ENCODE measurements around the gene ADI1.
A peak's percentile ranks its signal among the peaks of the same experiment; 100 is the strongest.
"Not testable (repeated sequence)": the region's sequence is repeated elsewhere in the genome, so short reads cannot be mapped to it uniquely, and the experiment has no call there.

ADI1 gene

DNA sequence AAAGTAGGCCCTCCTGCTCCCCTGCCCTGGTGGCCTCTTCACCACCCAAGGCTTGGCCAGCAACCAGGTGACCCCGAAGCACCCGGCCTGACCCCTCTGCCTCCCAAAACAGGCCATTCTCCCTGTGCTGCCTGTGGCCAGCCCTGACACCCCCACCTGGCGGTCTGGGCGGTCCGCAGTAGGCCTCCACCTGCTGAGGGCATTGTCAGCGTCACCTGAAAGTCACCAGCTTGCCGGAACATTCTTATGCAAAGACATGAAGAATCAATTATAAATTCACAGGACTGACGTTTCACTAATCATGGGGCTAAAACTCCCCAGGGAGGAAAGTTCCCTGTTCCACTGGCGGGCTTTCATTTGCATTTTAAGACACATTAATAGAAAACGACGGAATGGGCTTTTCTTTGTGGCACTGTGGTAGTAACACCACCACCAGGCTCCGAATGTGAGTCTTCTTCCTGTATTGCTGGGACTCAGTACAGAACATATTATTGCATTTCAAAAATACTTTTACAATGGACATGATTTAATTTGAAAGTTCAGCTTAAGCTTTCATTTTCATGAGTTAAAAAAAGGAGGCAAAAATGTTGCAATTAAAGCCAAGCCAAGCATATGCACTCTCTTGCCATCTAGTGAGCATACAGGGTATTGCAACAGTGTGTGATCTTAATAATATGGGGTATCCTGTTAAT, 57.4 kb downstream of the ADI1 start:
- DNase-seq = peak; percentile 27 to 65

DNA sequence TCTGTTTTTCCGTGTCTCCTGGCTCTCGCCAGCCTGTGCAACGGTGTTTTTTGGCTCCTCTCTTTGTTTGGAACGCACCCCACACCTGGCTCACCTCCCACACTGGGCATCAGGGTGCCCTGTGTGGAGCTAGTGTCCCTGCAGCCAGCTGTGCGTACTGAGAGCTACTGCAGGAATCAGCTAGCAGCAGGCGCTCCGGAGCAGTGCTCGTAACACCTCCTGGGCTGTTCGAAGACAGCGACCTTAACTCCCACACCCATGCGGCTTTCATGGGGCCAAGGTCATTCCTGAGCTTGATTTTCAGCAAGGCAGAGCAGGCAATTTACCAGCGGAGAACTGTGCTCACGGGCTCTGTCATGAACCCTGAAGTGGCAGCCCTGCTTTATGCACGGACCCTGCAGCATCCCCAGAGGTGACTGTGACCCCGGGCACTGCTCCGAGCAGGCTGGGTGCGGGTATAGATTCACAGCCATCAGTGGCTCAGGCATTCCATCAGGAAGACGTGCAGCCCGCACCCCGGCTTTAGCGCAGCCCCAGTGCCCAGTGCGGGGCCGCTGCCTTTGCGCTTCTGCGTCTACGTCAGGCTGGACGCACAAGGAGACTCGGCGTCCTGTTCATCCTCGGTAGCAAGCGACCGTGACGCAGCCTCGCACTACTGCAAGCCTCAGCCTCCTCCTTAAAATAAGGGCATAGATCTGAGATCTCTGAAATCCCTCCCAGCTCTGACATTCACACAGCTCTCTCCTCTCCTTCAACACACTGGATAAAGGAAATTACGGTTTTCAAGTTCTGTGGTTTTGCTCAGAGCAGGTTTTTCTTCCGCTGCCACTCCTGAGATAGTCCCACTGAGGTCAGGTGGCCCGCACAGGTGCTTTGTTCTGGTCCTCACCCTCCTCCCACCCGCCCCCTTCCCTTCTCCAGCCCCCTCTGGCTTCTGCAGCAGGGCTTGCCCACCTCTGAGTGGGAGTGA, 58.2 kb downstream of the ADI1 start:
- no peak for DNase-seq

DNA sequence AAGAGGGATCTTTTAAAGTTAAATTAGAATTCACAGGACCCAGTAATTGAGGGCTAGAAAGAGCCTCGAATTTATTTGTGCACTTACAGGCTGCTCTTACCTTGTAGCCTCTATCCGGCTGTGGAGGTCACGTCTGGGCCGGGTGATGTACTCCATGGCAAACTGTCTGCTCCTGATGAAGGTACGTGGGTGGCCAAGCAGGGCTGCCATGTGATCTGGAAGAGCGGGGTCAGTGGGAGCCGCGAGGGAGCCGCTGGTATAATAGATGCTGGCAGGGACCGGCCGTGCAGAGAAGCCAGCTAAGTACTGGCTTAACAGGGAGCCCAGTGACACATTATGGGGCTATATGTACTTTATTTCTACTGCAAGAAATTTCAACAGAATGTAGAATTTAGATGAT, 59.2 kb downstream of the ADI1 start:
- DNase-seq = no peak

DNA sequence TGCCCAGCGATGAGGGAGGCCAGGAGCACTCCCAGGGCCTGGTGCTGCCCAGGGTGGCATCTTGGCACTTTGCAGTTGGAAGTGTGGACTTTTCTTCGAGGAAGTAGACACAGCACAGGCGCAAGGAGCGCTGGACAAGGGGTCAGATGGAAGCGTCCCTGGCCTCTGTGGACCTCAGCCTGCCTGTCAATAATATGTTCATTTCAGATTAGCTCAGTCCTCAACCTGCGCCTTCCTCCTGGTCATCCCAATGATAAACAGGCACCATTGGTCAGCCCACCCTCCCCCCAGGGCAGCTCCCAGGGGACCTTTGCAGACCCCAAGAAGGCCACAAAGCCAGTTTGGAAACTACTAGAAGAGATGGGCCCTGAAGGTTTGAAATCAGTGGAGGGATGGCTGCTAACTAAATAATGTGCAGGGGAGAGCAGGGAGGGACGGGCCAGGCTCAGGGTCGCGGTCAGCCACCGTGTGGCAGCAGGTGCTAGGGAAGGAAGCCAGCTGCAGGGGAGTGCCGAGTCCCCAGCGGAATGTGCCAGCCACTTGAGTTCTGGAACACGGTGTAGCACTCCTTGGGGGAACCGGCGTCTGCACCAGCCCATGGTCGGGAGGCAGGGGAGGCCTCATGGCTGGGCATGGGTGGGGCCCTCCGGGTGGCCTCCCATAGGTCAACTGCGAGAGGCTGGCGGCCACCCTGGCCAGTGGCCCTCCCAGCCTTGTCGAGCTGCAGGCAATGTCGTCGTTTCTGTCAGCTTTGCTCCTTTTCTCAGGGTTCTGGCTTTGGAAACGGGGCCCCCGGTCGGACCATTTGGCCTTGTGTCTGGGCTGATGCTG, 59.9 kb downstream of the ADI1 start:
- DNase-seq = no peak

DNA sequence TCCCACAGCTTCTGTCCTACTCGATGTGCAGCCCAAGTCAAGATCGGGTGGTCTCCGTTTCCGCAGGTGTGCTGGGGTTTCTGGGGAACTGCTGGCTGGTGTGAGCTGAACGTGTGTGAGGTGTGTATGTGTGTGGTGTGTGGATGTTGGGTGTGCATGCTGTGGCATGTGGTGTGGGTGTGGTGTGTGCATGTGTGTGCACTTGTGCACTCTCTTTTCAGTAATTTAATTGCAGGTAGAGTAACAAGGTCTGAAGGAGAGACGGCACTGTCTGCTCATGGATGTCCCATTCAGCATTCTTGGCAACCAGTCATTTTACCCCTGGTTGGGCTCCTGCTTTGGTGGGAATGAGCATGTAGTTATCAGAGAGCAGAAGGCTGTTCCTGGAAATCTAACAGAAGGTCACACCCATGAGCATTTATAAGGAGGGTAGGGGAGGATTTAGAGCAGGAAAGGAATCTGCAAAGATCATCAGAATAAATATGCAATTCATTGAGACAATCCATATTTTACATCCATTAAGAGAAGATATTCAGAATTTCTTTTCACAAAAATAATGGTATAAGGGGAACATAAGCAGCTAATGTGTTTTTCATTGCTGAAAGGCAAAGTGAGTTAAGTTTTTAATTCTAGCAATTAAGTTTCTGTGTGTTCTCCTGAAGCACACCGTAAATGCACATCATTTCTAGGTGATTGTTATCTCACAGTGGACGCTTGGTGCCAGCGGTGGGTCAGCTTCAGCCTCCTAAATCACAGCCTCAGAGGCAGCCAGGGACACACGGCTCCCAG, 60.7 kb downstream of the ADI1 start:
- no peak for DNase-seq

DNA sequence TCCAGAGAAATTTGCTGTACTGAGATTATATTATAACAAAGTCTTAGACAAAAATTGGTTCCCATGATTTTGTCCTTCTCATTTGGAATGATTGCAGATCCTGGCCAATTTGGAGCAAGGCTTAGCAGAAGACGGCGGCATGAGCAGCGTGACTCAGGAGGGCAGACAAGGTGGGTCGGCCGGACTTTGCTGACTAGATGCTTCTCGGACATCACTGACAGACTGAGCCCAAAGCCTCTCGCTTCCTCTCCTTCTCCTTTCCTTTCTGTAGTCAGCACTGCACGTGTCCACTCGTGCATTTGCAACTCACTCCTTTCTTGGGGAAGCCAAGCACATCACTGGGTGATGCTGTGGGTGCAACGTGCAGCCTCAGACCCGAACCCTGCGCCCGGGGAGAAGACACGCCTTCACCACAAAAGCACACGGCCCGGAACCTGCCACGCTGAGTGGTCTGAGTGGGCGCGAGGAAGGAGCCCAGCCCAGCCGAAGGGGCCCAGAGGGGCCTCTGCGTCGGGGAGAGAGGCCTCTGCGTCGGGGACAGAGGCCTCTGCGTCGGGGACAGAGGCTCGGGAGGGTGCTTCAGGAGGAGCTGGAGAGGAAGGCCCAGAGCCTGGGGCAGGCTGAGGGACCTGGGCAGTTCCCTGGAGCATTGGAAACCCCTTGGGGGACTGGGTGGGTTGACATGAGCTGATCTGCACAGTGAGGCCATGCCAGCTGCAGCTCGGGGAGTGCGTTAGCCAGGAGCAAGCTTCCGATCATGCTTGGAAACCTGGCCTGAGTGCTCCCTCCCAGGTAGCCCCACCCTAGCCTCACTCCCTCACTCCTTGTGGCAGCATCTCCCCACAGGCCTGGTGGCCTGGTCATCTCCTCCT, 61.6 kb downstream of the ADI1 start:
- no peak for DNase-seq

DNA sequence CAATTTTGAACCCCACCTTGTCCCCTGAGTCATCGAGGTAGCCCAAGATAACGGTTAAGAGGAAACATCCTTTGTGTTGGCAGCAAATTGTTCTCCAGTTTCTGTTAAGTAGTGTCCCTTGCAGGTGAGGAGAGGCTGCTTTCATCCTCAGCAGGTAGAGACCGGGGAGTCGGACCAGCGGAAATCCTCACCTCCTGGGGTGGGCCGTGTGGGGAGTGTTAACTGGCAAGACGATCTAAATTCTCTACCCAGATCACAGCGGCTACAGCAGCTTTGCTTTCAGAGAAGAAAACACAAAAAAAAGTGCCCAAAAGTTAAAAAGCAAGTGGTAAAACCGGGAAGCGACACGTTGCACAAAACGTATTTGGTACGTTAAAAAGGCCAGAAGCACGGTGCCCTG, 63.2 kb downstream of the ADI1 start:
- no peak for DNase-seq

DNA sequence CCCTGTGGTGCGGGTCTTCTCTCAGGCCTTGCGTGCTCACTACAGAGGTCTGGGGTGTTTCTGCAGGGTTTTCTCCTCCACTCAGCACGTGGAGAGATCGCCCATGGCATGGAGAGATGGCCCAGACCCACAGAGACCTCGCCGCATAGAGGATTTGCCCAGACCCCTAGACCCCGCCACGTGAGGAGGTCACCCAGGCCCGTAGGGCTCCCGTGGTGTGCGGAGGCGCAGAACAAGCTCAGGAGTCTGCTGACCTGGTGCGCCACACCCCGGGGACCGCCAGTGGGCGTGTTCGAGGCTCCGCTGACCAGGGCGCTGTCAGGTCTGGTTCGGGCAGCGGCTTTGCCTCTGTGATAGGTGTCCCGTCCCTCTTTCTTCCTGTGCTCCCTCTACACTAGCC, 64.5 kb downstream of the ADI1 start:
- no peak for DNase-seq

DNA sequence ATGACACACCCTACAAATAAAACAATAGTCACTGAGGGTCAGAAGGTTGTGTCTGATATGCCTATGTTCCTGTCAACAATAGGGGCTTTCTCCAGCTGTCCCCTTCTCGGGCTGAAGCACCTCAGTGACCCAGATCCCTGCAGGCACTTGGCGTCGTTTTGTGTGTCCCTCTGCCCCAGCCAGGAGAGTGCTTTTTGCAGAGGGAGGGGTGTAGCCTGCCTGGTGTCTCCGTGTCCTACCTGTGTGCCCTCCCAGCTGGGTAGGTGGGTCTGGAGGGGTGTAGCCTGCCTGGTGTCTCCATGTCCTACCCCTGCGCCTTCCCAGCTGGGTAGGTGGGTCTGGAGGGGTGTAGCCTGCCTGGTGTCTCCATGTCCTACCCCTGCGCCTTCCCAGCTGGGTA, 65.3 kb downstream of the ADI1 start:
- not testable (repeated sequence) for DNase-seq

DNA sequence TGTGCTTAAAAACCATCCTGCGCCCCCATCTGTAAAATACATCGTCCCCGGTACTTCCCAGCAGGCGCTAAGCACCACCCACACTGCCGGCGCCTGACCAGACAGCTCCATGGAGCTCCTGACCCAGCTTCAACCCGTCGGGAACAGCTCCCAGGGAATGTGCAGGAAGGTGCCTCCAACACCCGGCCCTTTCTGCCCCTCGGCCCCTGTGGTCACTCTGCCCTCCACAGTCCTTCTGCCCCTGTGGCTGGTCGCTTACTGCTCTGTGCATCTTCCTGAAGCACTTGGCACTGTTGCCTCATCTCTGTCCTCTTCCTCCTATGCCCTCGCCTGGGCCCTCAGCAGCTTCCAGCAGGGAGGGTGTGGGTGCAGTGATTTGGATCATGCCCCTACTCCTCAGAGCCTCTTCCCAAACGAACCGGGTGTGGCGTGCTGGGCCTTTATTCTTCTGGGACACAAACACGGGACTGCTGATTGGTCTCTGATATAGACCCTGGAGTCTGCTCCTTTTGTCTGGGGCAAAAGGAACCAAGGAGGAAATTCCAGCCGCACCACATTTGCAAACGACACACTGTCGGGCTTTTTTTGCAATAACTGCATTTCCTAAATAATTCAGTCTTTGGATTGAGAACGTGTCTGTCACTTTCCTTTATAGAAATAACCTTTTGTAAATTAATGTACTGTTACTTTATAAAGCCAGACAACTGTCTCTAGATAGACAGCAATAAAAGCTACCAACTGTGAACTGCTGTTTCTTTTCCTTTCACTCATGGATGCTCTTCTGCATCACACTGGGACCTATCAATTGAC, 65.9 kb downstream of the ADI1 start:
- no peak for DNase-seq

DNA sequence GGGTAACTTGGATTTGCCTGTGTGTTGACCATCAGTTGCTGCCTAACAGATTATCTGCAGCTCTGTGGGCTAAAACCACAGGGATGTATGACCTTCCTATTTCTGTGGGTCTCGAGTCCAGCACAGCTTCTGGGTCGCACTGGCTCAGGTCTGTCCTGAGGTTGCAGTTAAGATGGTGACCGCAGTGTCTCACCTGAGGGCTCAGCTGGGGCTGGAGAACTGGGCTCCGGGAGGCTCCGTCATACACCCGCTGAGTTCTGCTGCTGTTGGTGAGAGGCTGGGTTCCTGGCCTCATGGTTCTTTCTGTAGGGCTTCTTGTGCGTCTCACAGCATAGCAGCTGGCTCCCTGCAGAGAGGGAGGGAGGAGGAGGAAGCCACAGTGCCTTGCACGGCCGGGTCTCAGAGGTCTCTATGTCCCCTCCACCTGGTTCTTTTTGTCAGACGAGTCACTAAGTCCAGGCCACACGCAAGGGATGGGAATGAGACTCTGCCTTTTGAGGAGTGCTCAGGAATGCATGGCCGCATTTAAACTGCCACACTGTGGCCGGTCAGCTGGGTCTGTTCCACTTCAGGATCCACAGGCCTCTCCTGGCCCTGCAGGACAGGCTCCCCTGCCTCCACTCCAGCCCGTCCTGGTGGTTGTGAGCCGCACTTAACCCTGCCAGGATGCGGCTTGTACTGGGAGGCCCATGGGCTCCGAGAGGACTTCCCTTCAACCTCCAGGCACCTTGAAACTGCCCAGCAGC, 67.2 kb downstream of the ADI1 start:
- DNase-seq = no peak

DNA sequence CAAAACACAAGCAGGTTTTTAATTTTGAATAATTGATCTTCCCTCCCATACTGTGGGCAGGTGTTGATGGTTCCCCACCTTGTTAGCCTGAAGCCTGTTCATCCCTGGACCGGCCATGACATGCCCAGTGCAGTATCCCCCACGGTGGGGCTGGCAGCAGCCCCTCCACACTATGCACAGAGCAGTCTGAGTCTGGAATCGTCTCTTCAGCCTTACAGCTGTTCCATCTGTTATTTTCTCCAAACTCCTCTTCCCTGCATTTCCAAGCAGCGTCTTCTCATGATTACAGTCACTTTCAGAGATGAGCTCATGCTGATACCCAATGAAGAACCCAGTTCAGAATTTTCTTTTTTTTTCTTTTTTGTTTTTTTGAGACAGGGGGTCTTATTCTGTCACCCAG, 68.2 kb downstream of the ADI1 start:
- no peak for DNase-seq

DNA sequence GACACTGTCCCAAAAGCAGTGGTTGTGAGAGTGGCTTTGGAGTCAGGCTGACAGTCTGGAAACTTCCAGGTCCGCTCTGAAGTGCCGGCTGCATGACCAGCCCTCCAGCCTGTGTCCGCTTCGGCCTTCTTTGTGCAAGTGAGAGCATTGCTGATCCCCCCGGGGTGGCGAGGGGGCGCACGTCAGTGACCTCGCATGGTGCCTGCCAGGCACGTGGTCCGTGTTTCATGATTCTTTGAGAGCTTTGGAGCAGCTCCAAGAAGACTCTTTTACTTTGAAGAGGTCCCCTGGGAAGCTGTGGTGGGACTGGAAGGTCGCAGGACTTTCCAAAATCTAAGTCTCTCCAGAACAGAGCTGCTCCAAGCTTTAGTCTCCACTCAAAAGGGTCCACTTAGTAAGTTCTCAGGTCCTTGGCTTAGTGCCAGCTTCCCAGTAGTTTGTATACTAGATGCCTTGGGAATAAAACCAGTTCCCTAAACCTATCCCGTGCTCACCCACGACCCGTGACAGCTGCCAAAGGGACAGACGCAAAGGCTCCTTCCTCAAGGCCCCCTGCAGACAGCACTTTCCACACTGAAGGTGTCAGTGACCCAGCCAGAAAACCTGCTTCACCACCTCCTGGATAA, 68.8 kb downstream of the ADI1 start:
- DNase-seq = no peak

DNA sequence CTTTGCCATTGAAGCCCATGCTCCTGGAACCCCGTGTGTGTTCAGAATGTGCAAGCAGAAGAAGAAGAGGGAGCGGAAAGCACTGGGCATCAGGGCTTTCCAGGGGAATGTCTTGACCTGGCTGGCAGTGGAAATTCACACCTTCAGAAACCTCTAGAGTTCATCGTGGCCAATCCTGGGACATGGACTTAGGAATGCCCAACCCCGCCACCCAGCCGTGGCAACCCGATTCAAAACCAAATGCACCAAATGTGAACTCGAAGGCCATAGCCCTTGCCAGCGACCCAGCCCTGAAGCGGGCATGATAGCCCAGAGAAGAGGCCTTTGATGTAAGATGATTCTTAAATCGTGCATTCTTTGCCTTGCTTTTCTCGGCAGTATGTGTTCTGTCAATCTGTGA, 69.4 kb downstream of the ADI1 start:
- no peak for DNase-seq

DNA sequence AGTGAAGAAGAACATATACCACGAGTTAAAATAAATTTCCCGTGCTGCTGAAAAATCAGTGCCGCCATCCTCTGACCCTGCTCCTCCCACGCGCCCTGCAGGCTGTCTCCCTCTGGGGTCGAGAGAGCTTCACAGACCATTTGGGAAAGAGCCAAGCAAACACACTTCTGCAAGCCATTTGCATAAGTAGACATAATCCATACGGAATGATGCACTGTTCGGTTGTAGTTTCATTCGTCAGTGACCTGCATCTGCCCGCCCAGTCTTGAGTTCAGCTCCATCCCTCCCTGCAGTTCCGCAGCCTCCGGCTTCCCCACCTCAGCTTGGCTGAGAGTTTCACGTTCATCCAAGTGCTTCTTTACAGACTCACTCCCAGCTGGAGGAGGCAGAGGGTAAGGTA, 70.2 kb downstream of the ADI1 start:
- no peak for DNase-seq

DNA sequence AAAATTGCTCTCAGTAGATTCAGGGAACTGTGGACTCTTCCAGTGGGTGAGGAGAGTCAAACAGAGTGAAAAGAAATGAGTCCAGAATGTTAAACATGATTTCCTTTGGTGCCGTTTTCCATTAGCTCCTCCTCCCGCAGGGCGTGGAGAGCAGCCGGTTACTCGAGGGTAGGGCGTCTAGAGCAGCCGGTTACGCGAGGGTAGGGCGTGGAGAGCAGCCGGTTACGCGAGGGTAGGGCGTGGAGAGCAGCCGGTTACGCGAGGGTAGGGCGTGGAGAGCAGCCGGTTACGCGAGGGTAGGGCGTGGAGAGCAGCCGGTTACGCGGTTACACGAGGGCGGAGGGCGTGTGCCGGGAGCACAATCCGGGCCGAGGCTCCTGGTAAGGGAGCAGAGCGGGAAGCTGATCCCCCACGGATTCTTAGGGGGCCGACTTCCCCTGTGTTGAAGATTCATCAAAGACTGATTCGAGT, 70.9 kb downstream of the ADI1 start:
- DNase-seq = not testable (repeated sequence)

DNA sequence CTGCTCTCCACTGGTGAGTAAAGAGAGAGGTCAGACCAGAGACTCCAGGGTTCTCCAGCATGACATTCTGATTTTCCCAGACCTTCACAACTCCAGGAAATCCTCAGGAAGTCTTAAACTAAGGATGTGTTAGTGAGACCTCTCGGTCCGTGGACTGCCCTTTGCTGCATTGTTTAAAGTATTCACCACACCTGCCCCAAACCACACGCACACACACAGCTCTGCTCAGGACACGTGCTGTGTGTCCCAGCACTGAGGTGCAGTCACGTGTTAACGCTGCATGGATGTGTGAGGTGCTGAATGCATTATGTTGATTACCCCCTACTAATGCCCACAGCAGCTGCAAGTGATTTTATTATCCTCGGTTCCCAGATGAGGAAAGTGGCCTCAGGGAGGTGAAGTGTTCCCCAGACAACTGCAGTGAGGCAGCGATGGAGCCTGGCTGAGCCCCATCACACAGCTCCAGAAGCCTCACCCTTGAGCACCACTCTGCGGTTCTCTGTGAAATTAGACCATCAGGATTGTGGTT, 71.5 kb downstream of the ADI1 start:
- DNase-seq = no peak
